GM21447 (cell line): ENCODE results near the gene HLTF.

Source experiments
- ATAC-seq: cut with Tn5 transposase; IDR thresholded peaks from one replicate; pipeline ENCODE4 v1.9.1; 2021; ENCODE audit not compliant: unreplicated experiment

Gene HLTF

DNA sequence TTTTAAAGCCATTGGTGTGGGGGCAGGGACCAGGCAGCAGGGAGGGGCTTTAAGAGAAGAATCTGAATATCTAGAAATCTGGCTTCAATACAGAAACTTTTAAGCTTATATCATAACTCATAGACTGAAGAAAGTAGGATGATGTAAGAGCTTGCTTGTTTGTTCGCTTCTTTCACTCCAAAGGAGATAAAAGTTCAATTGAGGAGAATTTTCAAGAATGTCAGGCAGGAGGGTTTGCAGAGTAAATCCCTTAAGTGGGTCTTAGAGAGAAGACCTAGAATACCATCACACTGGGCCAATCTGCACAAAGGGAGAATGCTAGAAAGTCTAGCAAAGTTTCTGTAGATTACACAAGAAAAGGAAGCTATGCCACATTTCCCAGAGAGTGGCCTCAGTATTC is 4.1 kb upstream of the HLTF start:
- no peak for ATAC-seq

DNA sequence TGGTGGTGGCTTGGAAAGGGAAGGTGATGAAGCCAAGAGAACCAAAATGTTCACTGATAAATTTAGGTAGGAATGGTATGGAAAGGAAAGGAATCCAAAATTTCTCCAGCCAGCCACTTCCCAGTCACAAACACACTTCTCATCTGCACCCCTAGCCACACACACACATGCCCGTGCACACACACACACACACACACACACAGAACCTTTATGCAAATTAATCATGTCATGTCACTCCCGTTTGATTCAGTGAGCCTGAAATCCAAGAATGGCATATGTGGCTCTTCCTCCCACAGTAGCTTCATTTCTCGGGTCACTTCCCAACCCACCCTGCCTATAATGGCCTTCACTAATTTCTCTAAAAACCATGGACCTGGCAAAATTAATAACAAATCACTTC is 3.1 kb upstream of the HLTF start:
- ATAC-seq = no peak

DNA sequence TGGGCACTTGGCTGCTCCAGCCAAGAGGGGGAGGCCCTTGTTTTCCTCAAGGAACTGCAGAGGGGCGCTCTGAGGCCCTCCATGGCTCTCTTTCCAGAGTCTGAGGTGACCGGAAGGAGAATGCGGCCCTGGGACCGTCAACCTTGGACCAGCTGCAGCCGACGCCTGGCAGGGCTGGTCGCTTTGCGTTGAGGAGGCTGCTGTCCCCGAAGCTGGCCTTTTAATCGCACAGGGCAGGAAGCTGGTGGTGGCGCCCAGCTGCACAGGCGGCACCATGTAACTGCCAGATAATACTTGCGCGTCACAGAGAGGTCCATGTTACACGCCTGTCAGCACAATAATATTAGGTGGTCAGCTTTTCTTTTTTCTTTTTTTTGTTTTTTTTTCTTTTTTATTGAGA is 875 bp upstream of the HLTF start:
- ATAC-seq = no peak

DNA sequence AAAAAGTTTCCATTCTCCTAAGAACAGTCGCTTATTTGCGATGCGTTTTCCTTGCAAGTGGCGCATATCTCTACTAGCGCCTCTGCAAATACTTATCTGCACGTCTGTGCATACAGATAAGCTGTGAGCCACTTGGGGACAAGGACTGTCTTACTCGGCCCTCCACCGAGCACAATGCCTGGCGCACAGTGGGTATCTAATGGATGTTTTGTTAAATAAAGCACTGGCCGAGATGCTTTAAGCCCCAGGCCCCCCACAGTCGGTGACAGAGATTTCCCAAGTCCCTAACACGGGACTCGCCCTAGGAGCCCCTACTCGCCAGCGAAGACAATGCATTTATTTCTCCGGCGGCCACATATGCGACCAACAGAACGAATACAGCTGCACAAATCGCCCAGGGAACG is 503 bp downstream of the HLTF start:
- ATAC-seq = peak; percentile 32

DNA sequence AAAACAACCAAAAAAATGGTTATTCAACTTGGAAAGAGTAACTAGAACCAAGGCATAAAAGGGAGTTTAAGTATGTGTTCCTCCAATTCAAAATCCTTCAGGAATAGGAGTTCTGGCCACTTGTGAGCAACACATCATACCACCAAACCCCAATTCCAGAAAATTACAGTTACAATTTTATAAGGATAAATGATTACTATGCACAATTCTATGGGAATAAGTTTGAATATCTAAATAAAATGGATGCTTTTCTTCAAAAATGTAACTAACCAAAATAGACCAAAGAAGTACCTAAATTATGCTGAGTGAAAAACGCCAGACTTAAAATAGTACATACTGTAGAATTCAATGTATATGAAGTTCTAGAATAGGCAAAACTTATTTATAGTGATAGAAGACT is 4.6 kb downstream of the HLTF start:
- ATAC-seq = no peak

DNA sequence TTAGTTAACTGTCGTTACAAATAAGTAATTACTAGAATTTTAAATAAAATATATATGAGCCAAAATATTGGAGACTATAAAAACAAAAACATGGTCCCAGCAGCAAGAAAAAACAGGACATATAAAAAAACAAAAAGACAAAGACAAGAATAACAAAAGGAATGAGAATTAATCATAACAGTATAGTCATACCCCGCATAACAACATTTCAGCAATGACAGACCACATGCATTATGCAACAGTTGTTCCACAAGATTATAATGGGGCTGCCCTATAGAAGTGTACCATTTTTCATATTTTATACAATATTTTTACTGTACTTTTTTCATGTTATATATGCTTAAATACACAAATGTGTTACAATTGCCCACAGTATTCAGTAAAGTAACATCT is 5.6 kb downstream of the HLTF start:
- no peak for ATAC-seq

DNA sequence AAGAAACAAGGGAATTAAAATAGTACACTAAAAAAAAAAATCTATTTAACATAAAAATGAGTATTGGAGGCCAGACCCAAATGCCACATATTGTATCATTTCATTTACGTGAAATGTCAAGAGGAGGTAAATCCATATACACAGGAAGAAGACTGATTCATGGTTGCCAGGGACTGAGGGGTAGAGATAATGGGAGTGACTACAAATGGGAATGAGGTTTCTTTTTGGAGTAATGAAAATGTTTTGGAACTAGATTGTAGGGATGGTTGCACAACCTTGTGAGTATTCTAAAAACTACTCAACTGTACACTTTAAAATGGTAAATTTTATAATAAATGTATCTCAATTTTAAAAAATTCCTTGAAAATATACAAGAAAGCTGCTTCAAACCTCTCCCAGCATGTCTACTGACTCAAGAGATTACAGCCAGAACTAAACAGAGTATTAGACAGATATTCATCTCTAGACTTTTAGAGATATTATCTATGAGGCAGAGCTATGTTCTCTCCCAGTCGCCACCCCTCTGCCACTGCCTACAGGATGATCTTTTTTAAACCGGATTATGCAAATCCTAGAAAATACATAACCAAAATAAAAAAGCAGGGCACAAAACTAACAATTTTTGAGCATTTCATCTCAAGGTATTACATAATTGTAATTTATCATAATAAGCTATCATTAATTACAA is 6.2 kb downstream of the HLTF start:
- no peak for ATAC-seq

DNA sequence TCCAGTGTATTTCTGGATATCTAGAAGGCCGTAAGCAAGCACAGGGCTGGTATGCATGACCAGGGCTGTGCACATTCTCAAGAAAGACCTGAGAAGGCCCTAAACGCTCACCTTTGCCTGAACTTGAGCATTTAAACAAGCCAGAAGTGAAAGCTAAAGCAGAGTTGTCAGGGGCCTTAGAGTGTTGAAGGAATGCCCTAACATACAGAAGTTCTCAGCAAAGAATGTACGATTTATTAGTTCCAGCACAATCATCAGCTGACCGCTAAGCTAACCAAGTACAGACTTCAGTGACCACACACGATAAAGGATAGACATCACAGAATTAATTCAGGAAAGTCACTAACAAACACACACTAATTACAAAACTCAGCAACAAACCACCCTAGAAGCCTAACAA is 8.7 kb downstream of the HLTF start:
- ATAC-seq = no peak

DNA sequence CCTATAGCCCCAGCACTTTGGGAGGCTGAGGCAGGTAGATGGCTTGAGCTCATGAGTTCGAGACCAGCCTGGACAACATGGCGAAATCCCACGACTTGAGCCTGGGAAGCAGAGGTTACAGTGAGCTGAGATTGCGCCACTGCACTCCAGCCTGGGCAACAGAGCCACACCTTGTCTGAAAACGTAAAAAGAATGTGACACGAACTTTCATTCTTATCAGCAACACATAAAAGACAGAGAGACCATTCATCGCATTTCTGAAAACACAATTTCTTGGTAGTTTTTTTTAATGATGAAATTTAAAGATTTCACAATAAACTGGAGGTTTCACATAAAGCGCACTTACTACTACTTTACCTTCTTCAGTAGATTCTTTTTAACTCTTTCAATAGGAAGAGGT is 18.4 kb downstream of the HLTF start:
- ATAC-seq = no peak

DNA sequence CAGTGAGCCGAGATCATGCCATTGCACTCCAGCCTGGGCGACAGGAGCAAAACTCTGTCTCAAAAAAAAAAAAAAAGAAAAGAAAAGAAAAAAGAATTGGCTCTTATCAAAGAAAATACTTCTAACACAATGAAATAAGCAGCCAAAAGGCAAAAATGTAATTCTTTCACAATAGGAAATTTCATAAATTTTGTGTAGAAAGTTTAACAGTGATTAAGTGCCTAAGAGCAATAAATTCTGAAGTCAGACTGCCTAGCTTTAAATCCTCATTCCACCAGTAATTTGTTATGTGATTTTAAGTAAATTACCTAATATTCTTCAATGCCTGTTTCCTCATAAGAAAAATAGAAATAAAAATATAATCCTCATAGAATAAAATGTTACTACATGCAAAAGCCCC is 24.6 kb downstream of the HLTF start:
- ATAC-seq = no peak

DNA sequence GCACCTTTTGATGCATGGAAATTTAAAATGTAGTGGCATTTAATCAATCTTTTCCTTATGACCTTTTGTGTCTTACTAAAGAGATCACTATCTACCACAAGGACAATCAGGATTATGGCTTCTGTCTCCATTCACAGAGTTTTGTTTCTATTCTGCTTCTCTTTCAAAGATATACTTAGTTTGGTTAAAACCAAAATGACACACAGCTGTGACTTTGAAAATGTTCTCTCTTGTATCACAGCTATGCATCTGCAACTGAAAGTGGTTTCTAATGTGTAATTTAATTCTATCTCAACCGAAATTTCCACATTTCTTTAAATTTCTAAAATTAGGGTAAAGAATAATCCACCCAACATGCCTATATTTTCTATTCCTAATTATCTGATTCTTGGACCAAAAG is 27.7 kb downstream of the HLTF start:
- ATAC-seq = no peak

DNA sequence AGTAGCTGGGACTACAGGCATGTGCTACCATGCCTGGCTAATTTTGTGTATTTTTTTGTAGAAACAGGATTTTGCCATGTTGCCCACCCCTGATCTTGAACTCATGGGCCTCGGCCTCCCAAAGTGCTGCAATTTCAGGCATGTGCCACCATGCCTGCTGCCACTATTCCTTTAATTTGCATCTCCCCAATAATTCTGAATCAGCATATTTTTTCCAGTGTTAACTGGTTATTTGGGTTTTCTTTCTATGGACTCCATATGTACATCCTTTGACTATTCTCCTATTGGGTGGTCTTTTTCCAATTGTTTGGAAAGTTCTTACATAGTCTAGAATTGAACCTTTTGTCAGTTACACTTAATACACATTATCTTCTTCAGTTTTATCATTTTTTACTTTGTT is 28.1 kb downstream of the HLTF start:
- no peak for ATAC-seq

DNA sequence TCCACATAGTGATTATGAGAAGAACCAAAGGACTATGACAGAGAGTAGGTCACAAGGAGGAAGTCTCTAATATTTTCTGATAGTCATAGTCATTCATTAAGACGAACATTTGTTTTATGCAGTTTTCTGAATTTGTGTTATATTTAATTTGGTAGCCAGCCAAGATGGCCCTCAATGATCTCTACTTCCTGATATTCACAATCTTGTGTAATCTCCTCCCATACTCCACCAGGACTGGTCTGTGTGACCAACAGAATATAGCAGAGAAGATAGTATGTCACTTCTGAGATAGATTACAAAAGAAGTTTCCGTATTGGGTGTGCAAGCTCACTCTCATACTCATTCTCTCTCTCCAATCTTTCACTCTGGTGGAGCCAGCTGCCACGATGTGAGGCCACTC is 30.8 kb downstream of the HLTF start:
- no peak for ATAC-seq

DNA sequence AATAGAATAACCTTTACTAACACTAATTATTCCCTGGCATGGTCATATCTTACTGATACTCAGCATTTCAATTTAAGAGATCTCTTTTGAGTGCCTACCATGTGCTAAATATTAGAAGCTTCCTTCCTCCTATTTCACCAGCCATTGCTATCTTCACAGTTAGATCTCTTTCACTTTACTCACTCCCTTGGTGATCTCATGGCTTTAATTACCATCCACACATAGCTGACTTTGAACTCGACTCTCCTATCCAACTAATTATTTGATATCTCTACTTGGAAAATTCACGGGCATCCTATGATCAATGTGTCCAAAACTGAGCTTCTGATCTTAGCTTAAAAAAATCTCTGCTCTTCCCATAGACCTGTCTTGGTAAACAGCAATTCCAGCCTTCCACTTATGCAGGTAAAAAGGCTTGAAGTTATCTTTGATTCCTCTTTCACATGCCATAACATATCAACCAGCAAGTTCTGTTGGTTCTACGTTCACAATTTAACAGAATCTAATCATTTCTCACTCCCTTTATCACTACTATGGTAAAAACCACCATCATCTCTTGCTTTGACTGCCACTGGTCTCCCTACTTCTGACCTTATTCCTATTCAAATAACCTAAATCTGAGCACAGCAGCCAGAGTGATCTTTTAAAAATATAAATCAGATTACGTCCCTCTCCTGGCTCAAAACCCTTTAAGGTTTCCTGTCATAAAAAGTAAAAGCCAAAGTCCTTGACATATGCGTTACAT is 41.8 kb downstream of the HLTF start:
- no peak for ATAC-seq

DNA sequence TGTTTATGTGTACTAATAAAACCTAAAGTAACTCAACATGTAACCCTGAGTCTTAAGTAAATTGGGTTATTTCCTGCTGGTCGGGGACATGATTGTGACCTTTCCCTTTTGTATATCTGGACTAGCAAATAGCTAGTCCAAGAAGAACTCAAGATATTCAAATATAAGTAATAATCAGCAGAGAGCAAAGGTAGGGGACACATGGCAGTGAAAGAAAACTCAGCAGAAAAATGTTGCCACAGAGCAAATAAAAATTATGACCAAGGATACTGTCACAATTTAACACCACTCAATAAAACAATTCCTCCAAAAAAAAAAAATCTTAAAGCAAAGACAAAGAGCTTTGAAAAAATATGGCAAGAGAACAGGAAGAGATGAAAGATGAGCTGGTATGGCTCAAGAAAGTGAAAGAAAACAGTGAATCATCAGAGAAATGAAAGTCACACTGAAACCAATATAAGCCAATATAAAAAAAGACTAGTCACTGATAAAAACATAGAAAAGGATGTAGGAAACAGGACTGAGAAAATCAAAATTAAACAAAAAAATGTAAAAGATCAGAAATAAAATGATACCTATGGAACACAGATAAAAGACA is 43.4 kb downstream of the HLTF start:
- peak; percentile 95 for ATAC-seq

DNA sequence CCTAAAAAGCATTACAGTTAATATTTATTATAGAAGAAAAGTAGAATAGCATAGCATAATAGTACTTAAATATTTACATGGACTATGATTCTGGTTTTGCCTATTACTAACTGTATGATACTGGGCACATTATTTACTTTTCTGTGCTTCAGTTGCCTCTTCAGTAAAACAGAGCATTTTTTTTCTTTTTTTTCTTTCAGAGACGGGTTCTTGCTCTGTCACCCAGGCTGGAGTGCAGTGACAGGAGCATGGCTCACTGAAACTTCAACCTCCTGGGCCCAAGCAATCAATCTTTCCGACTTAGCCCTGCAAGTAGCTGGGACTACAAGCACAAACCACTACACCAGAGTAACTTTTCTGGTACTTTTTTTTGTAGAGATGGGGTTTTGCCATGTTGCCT is 48.0 kb downstream of the HLTF start:
- no peak for ATAC-seq

DNA sequence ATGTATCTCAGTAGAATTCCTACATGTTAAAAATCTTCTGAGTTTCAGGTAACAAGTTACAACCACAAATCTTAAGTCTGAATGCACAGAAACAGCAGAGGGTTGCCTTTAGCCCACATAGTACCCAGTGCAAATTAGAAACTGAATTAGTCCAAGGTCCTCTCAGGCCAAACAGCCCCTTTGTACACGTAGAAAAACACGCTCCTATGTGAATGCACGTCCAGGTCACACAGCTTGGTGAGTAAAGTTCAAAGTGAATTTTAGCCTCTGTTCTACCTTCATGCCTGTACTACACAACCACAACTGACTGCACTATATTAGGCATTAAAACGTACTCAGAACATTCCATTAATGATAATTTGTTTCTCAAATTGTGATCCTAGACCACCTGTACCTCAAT is 48.6 kb downstream of the HLTF start:
- no peak for ATAC-seq

DNA sequence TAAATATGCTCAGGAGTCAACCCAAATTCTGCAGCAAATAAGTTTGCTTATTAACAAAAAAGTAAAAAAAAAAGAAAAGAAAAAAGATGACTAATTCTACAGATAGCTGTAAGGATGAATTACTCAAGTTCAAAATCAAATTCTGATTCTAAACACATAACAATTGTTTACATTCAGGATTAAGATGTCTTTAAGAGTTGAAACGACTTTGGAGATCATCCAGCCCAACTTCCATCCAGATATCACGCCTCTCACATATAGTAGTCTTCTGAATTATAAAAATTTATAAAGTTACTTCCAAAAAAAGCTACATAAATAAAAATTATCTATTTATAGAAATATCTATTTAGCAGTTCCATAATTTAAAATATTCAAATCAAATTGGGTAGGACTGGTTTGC is 55.2 kb downstream of the HLTF start:
- no peak for ATAC-seq

DNA sequence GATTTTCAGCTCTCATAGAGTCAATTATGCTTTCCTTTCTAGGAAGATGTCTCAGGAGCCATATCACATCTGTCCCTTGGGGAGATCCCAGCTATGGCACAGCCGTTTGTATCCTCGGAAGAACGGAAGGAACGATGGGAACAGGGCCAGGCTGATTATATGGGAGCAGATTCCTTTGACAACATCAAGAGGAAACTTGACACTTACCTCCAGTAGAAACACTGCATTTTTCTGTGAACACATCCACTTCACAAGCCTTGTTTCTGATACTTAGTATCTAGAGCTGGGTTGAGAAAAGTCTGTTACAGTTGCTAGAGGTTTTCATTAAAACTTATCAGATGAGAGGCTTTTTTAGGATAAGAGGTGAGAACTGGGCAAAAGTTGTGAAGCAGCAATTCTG is 59.6 kb downstream of the HLTF start:
- no peak for ATAC-seq

DNA sequence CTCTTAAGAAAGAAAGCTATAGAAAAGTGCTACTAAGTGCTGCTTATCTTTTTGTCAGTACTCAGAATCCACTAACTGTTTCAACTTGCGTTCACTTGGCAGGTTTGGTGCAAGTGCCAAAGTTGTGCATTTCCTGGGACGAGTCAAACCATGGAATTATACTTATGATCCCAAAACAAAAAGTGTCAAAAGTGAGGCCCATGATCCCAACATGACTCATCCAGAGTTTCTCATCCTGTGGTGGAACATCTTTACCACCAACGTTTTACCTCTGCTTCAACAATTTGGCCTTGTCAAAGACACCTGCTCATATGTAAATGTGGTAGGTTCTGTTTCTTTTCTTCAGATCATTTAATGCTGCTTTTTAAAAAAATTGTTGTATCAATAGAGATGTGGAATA is 62.4 kb downstream of the HLTF start:
- no peak for ATAC-seq

DNA sequence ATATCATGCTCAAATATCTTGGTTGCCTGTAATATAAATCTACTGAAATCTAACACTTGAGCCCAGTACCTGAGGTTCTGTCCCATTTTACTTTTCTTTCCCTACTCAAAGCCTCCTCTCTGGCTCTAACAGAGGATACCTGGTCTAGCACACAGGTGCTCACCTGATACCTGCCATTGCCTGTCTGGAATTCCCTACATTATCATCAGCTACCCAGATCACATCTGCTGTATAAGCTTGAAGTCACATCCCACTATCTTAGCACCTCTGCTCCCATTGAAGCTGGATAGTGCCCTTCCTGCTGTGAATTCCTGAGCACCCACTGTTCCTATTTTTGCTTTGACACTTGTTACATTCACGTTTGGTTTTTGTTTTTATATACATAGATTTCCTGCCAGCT is 64.5 kb downstream of the HLTF start:
- no peak for ATAC-seq

DNA sequence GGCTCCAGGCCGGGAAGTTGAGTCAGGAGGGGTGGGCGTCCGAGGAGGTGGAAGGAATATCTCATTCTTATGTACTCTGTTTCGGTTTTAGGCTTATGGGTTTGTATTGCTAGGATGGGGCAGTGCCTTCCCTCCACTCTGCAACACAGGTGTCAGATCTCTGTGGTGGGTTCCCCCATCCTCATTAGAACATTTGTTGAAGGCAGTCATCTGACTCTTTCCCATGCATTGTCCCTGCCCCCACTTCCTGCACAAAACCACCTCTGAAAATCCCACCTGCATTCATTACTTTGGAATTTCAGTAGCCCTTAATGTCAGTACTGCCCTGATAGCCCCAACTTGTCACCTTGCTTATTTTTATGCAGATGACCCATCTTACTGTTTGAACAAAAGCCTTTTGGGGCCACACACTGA is 65.5 kb downstream of the HLTF start:
- no peak for ATAC-seq
